ENCODE results near the gene SLC35E3.

DNA sequence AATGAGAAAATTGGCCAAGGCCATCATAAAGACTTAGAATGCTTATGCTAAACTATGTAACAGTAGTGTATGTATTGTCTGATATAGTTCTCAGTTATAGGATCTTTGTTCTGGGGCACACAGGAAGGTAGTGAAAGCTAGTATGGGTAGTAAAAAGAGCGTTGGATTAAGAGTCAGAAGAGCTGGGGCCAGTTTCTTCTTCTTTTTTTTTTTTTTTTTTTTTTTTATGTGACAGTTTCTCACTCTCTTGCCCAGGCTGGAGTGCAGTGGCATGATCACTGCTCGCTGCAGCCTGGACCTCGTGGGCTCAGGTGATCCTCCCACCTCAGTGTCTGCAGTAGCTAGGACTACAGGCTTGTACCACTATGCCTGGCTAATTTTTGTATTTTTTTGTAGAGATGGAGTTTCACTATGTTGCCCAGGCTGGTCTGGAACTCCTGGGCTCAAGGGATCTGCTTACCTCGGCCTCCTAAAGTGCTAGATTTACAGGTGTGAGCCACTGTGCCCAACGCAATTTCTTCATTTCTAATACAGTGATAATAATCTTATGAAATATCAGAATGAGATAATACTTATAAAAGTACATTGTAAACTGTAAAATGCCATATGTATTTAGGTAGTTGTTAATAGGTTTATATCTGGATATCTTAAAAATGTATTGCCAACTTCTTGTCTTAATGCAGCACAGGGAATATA, 69.4 kb downstream of the SLC35E3 start:
- TF ChIP-seq, protein P1, sequence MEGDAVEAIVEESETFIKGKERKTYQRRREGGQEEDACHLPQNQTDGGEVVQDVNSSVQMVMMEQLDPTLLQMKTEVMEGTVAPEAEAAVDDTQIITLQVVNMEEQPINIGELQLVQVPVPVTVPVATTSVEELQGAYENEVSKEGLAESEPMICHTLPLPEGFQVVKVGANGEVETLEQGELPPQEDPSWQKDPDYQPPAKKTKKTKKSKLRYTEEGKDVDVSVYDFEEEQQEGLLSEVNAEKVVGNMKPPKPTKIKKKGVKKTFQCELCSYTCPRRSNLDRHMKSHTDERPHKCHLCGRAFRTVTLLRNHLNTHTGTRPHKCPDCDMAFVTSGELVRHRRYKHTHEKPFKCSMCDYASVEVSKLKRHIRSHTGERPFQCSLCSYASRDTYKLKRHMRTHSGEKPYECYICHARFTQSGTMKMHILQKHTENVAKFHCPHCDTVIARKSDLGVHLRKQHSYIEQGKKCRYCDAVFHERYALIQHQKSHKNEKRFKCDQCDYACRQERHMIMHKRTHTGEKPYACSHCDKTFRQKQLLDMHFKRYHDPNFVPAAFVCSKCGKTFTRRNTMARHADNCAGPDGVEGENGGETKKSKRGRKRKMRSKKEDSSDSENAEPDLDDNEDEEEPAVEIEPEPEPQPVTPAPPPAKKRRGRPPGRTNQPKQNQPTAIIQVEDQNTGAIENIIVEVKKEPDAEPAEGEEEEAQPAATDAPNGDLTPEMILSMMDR (IDR thresholded peaks at IDR 0.05): no peak
- TF ChIP-seq POLR2A (IDR thresholded peaks at IDR 0.05): no peak
